ENCODE results near the gene CCL1.

The CCL1 gene, protein sequence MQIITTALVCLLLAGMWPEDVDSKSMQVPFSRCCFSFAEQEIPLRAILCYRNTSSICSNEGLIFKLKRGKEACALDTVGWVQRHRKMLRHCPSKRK

DNA sequence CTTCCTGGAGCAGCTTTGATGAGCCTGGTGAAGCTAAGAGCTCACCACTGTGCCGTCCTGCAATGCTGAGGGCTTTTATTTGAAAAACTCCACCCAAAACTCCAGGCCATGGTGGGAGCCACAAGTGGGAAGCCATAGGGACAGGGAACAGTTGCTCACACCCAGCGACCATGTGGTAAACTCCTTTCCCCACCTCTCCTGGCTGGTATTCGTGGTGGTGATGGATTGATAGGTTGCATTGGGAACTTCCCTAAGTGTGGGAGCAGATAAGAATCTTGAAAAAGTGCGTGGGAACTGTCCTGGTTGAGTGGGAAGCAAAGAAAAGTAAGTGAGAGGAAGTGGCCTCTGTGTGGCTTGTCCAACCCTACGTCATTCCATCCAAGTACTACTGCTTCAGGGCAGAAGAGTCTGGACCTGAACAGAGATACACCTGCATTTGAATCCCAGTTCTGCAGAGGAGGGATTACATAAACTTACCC lies at the start of gene CCL1:
TSS of gene CCL1 (minus strand) at position 51 of the 479 bp plus-strand sequence. CDS start 72 bp downstream, outside the sequence.
- peak; percentile 4 for DNase-seq (ENCODE audit: low spot score)

DNA sequence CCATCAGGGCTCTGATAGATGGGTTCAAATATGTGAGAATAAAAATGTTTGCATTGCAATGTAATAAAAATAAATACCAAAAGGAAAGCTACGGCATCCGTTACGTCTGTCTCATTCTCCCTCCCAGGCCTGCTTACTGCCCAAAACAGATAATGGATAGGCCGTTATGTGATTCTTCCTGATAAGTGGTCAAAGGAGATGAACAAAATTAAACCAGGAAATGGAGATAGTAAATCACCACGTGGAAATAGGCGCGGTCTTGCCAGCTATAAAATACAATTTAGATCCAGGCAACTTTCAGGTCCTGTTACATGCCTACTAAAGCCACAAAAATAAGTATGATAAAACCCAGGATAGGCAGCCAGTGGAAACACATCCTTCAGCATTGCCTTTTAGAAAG lies 49.5 kb upstream of the CCL1 start:
- DNase-seq (ENCODE audit: low spot score), result no peak

DNA sequence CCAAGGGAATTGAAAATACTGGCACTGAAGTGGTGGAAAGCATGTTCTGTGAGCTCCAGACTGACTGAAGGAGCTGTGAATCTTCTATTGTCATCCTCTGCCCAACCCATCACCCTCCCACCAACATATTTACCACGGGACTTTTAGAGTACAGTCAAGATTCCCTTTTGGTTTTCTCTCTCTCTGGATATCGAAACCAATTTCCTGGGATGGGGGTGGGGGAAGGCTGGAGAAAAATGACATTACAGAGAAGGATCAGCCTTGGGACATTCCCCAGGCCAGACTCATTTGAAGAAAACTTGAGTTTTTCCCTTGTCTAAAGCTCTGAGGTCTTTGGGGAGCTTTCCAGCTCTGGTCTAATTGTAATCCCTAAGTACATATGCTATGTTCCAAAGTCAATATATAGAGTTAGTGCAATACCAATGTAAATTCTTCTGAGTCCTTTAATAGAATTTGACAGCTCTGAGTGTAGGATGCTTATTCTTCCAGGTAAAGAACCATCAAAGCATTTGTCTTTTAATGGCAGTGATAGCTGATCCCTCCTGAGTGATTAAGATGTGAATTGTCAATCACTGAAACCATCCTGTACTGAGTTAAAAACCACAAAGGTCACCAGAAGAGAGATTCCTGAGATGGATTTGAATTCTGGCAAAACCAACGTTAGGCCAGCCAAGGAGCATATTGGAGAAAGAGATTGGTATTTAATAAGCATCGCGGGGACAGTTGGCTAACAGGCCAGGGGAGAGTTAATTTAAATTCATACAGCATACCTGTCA lies 48.8 kb upstream of the CCL1 start:
- no peak for DNase-seq (ENCODE audit: low spot score)

DNA sequence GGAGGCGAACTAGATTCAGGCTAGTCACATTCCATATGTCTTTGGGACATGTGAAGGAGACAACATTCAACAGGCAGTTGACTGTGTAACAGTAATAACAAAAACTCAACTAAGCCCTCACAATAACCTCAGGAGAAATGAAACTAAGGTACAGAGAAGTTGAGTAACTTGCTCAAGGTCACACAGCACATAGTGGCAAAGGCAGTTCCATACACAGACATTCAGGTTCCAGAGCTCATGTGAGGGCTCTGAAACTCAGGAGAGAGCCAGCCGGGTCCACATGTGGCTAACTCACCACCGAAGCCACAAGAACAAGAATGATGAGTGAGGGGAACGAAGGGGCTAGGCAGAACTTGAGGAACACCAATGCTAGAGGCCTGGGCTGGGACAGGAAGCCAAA lies 46.3 kb upstream of the CCL1 start:
- DNase-seq (ENCODE audit: low spot score), result no peak

DNA sequence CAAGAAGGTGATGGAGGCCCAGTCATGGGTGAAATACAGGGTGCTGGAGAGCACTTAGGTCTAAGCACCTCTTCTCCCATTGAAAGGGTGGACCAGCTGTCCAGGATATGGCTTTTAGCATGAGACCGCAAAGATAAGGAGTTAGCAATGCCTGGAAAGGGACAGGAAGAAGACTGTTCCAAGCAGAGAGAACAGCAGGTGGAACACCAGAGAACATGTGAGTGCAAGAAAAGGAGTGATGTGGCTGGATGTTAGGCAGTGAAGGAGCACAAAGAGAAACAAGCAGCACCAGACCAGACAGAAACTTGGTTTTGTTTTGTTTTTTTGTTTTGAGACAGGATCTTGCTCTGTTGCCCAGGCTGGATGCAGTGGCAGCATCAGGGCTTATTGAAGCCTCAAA lies 45.4 kb upstream of the CCL1 start:
- DNase-seq (ENCODE audit: low spot score), result no peak

DNA sequence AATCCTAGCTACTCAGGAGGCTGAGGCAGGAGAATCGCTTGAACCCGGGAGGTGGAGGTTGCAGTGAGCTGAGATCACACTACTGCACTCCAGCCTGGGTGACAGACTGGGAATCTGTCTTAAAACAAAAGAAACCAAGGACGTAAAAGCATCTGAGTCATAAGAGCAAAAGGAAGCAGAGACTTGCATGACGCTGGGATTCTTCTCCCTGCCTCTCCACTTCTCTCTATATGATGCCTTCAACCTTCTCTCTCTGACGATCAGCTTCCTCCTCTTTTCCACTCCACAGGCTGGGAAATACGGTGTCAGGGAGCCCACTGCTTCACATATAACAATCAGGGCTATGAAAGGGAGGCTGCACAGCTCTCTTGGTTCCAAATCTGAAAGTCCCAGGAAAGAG lies 43.2 kb upstream of the CCL1 start:
- no peak for DNase-seq (ENCODE audit: low spot score)

DNA sequence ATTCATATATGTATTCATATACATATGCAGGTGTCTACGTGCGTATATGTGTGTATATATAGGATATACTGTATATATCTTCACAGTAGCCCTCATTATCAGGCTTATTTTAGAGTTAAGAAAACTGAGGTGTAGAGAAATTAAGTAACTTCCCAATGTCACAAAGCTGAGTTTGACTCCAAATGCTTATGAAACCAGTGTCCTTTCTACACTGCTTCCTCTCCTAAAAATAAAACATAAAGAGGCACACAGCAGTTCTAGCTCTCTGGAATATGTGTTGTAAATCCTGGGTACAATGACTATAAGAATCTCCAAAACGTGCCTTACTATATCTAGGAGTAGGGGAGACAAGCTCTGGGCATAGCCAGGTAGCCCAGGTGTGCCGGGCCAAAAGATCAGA lies 40.0 kb upstream of the CCL1 start:
- DNase-seq (ENCODE audit: low spot score), result no peak

DNA sequence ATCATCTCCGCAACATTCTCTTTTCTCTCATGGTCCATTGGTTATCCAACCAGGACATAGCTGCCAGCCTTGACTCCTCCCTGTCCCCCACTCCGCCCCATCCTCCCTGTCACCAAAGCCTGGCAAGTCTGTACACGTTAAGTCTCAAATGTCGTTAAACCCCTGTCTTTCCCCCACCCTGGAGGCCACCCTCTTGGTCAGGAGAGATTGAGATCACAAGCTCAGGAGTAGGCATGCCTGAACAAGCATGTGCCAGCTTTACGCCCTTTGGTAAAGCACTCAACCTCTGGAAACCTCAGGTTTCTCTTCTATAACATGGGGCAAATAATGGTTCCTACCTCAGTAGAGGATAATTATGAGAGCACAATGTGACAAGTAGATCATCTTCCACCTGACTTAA lies 38.1 kb upstream of the CCL1 start:
- no peak for DNase-seq (ENCODE audit: low spot score)

DNA sequence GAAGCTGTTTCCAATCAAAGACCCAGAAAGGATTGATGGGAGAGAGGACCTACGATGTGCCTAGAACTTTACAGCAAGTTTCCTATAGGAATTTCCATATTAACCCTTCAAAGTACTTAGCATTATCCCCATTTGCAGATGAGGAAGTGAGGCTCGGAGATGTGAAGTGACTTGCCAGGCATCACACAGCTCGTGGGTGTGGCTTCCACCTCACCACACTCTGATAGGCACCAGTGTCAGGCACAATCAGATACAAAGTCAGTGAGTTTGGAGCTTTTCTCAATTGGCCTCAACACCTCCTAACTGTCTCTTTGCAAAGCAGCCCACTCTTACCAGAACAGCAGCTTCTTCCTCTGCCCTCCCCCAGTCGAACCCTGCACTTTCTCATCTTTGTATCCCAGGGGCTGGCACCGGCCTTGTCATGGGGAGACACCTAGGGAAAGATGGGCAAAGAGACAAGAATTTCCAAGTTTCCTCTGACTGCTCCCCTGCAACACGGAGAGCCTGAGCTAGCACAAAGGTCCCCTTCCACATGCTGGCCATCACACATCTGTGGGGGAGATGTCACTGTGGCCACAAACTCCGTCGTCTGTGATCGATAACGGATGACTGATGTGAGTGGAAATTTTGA lies 37.4 kb upstream of the CCL1 start:
- no peak for DNase-seq (ENCODE audit: low spot score)

DNA sequence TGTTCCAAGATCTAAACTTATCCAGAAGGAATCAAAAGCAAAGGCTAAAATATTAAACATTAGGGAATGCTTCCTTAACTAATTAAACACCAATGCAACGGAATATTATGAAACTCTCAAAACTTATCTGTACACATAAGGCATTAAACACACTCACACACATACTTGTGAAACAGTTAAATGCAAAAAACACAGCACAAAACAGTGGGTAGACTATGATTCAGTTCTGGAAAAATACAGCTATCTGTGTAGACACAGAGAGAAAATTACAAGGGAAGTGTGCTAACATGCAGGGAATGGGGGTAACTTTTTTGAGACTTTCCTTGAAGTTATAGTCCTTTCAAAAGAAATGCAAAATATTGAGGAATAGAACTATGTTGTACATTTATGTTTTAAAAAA lies 36.7 kb upstream of the CCL1 start:
- no peak for DNase-seq (ENCODE audit: low spot score)

DNA sequence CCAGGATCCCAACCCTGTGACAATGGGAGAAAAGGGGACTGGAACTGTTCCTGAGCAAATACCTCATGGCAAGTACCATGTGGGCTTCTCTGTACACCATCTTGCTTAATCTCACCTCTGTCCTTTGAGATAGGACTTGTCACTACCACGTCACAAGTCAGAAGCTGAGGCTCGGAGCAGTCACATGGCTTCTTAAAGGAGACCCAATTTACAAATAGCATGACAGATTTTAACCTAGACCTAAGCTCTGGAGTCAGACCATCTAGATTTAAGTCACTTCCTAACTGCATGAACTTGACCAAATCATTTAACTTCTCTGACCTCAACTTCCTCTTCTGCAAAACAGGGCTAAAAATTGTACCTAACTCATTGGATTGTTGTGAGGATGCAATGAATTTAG lies 36.0 kb upstream of the CCL1 start:
- no peak for DNase-seq (ENCODE audit: low spot score)

DNA sequence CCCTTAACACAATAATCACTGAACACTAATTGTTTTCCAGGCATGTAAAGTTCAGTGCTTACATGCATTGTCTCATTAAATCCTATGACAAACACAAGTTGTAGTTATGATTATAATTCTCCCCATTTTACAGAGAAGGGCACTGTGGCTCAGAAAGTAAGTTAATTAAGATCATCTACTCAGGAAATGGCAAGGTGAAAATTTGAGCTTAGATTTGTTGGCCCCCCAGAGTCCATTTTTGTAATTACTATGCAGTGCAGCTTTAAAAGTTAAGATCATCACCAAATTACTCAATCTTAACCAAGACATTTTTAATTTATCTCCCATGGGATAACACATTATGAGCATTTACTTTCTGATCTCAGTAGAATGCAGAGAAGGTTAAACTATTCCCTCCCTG lies 34.2 kb upstream of the CCL1 start:
- no peak for DNase-seq (ENCODE audit: low spot score)

DNA sequence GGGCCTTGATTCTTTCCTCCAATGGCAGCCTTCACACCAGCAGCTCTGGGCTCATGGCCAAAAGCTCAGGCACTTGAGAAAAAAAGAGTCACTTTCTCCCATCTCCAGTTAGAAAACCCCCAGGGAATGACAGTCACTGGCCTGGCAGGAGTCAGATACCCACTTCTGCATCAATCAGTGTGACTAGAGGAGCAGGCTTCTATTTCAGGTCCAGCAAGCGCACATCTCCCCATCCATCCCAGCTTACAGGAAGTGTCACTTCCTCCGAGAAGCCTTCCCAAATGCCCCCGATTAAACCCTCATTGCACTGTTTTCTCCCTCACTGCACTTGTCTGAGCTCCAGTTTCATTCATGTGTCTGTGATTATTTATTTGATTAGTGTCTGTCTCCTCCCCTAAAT lies 30.4 kb upstream of the CCL1 start:
- DNase-seq (ENCODE audit: low spot score), result no peak

DNA sequence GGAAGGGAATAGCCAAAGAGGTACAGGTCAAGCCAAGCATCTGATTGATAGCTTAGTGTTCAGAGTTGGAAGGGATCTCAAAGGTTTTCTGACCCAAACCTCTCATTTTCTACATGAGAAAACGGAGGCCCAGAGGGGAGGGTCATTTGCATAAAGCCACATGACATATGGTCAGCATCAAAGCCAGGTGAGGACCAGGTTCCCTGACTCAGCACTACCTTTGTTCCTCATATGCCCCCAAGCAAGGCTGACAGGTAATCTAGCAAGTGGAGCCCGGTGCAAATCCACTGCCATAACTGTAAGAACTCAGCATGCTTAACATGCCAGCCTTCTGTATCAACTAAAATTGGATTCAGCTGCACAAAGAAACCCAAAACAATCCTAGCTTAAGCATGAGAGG lies 28.2 kb upstream of the CCL1 start:
- DNase-seq (ENCODE audit: low spot score), result no peak

DNA sequence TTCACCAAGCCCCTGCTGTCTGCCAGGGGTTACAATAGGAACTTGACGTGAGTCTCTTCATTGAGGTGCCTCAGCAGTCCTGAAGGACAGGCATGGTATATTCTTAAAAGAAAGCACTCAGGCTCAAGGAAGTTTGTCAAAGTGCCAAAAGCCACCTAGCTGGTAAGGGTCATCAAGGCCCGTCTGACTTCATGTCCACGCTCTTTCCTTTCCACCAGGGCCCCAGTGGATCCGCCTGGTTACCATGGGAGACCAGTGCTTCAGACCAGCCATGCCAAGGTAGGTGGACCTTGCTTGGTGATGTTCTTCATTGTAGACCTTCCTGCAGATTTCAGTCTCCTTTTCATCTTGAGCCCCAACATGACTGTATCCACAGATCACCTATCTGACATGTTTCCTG lies 27.6 kb upstream of the CCL1 start:
- DNase-seq (ENCODE audit: low spot score), result no peak

DNA sequence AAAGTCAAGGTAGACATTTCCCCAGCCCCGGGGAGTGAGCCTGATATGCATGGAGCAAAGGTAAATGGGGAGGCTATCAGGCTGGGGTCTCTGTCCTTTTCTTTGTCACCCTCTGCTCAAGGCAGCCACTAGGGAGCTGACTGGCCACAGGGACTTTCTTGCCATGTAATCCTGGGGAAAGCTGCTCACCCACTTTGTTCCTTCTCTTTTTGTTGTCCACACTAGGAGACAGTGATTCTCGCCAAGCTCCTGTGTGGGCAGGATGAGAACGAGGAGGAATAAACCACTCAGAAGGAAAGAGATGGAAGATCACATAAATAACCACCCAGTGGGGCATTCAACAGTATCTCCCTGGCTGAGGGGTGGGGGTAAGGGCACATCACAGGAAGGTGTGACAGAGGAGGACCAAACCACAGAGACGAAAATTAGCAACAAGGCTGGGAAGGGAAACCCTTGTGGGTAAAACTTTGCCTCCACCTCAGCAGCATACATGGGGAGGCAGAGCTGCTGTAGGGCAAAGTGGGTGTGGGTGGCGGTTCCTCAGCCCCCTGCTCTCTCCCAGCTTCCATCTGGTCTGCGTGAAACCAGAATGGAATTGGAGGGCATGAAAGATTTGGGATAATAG lies 26.2 kb upstream of the CCL1 start:
- no peak for DNase-seq (ENCODE audit: low spot score)

DNA sequence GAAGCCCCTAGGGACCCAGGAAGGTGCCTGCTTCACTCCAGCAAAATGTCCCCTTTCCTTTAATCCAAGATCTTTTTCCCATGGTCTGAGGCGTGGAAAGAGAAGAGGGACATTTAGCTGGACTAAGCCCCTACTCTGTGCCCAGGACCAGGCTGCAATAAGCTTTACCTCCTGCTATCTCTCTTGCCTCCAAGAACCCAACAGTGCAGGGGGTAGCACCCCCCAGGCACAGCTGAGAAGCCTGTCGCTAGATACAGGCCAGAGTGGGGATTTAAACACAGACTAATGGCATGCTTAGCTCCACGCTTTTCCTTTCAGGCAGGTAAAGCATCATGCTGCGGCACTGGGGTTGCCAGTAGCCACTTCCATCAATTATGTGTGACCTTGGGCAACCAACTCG lies 24.5 kb upstream of the CCL1 start:
- DNase-seq (ENCODE audit: low spot score), result no peak

DNA sequence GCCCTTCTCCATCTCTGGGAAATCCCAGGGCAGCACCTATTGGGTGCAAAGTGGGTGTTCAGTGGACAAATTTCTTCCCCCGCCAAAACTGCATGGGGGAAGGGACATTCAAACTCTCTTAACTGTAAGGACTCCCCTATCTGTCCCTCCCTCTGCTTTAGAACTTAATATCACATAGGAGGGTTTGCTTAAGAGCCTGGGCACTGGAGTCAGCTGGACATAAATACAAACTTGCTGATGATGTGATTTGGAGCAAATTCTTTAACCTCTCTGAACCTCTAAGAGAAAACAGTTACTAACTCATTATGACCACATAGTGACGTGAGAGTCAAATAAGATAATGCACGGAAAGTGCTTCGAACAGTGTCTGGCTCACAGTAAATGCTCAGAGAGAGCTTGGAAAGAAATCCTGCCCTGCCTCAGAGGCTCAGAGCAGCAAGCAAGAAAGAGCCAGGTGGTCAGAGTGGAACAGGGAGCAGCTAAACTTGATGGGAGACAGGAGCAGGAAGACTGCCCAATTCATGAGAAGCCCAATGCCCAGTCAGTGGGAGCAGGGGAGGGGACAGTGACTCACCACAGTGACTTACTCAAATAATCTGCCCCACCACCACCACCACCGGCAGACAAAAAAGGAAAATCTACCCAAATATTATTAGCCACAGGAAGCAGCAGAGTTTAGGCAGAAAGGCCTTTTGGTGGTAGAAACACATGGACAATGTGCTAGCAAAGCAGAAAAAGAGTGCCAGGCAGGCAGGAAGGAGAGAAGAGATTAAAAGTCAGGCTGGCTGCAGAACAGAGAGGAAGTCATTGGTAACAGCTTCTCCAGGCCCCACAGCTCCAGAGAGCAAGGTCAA lies 23.9 kb upstream of the CCL1 start:
- no peak for DNase-seq (ENCODE audit: low spot score)

DNA sequence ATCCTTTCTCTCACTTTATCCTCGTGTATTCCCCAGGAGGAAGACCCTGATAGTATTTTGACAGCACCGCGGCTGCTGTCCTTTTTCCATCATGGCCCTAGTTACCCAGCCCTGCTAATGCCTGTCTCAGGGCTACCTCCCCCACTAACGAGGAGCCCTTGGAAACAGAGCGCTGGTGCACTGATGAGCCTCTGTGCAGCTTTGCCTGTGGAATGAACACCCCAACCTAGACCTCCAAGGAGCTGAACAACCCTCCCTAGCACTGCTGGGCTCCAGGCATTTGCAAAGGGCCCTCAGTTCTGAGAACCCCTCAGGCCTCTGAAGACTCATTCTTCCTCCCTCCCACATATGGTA lies 23.3 kb upstream of the CCL1 start:
- no peak for DNase-seq (ENCODE audit: low spot score)

DNA sequence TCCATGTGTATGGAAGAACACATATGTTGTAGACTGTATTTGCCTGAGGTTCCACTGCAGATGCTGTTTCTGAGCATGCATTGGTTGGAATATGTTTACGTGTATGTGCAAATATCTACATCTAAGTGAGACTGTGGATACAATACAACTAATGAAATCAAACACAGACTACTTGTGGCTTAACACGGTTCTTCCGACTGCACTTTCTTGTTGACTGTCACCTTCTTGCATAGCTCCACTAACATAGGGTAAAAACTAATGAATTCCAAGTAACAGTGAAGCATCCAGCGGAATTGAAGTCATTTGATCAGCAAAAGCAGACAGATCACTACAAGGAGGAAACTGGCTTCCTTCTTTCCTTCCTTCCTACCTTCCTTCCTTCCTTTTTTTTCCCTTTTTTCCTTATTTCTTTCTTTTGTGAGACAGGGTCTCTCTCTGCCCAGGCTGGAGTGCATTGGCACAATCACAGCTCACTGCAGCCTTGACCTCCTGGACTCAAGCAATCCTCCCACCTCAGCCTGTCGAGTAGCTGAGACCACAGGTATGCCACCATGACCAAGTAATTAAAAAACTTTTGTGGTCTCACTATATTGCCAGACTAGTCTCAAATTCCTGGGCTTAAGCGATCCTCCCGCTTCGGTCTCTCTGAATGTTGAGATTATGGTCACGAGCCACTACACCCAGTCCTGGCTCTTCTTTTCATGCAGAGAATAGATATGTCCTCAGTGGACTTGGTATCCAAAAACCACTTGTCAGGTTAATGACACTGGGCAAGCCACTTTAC lies 22.0 kb upstream of the CCL1 start:
- DNase-seq (ENCODE audit: low spot score), result no peak

DNA sequence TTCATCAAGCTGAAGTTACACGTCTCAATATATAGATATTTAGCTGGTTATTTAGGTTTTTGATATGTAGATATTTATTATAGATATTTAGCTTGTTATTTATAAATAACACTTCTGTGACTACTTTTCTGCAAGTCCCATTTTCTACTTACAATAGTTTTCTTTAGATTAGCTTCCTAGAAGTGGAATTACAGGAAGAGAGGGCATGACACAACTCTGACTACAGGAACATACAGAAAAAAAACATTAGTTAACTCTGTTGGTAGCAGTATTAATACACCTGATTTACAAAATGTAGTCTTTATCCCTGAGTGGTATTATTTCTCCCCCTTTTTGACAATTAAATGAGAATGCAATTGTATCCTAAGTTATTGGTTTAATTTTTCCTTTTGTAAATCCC lies 21.2 kb upstream of the CCL1 start:
- DNase-seq (ENCODE audit: low spot score), result no peak

DNA sequence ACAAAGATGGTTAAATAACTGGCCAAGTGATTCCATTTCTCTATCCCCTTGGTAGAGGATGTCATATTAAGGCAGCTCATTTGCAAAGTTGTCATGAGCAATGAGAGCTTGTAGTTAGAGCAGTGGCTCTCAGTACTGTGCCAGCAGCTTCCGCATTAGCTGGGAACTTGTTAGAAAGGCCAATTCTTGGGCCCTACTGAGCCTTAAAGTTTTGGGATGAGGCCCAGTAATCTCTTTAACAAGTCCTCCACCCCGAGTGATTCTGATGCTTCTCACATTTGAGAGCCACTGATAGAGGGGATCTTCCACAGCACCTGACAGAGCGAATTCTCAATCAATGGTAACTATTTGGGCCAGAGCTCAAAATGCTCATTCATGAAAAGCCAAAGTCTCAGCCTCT lies 20.2 kb upstream of the CCL1 start:
- DNase-seq (ENCODE audit: low spot score), result no peak

All from AG20443 (cell line).